NCI-H748 treated with DMSO at 0.1 percent for 48 hours (cell line): ENCODE measurements around the gene ASF1B.
"Not testable (repeated sequence)": the region's sequence is repeated elsewhere in the genome, so short reads cannot be mapped to it uniquely, and the experiment has no call there.

Experiments
- DNase-seq: peaks from one replicate; lab custom pipeline; 2025; lab: John Stamatoyannopoulos, UW

Gene ASF1B

DNA sequence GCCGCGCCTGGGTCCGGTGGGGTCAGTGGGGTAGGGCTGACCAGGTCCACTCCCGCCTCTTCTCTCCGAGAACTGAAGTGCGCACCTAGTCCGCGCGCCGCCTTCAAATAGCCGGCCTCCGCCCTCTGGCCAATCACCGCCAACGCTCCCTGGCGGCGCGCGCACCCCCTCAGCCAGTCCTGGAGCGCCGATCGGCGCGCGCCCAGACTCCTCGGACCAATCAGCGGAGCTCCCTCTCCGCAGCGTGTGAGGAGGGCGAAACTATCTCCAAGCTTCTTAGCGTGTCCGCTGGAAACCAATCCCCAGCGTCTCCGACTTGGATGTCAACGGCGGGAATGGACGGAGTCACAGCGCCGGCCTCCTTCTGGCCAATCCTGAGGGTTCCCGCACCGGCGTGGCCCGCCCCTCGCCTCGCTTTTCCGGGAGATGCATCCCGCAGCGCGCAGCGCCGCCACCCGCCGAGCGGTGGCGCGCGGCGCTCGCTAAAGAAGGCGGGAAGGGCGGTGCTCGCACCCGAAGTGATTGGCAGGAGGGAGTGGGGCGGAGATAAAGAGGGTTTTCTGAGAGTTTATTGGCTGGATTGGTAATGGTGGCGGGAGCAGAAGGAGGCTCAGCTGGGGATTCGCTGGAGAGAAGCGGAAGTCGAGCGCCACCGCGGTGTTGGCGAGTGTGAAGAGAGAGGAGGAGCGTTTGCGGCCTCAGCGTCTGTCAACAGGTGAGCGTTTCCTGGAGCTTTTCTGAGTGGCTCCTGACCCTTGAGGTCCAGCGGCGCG lies at the start of gene ASF1B:
Gene ASF1B (minus strand): TSS at position 81 of the 773 bp plus-strand sequence. CDS start 133 bp downstream, outside the sequence.
- DNase-seq, result peak; percentile 97

DNA sequence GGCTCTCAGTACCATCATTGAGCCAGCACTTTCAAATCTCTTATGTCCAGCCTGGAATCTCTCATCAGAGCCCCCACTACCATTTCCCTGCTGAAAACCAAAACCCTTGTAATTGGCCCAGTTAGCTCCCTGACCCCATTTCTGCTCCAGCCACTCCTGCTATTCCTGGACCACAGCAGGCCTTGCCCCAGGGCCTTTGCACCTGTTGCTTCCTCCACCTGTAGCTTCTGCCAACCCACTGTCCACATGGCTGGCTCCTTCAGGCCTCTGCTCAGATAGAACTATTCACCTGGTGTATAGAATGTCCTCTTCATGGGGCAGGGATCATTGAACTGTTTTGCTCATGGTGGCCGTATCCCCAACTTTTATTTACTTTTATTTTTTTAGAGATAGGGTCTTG lies 49.3 kb upstream of the ASF1B start:
- DNase-seq, result not testable (repeated sequence)

DNA sequence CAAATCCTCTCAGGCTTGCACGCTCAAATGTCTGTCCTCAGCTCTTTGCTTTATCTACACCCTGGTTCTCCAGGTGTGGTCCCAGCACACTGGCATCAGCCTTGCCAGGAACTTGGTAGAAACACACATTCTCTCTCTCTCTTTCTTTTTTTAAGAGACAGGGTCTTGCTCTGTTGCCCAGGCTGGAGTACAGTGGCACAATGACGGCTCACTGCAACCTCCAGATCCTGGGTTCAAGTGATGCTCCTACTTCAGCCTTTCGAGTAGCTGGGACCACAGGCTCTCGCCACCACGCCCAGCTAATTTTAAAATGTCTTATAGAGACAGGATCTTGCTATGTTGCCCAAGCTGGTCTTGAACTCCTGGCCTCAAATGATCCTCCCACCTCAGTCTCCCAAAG lies 48.8 kb upstream of the ASF1B start:
- no peak for DNase-seq

DNA sequence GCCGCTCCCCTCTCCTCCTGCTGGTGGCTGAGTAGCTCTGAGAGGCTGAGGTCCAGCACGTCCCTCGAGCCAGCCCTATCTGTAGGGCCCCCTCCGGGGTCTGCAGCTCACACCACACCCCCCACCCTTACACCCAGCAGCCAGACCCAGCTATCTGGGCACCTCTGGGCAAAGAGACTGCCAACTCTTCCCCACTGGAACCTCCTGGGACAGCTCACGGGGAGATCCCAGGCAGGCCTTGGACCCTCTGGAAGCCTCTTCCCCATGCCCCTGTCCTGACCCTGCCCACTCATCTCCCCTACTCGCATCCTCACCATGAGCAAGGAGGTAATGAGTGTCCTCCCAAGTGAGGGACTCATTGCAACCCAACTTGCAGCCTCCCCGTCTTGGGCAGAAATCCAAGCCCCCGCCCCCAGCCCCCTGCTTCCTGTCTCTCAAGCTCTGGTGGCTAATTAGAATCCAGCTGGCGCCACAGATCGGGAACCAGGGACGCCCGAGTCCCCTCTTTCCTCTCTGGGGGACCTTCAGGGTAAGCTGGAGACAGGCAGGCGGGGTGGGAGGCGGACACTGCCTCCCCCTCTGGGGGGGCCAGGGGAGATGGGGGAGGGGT lies 47.5 kb upstream of the ASF1B start:
- DNase-seq, result no peak

DNA sequence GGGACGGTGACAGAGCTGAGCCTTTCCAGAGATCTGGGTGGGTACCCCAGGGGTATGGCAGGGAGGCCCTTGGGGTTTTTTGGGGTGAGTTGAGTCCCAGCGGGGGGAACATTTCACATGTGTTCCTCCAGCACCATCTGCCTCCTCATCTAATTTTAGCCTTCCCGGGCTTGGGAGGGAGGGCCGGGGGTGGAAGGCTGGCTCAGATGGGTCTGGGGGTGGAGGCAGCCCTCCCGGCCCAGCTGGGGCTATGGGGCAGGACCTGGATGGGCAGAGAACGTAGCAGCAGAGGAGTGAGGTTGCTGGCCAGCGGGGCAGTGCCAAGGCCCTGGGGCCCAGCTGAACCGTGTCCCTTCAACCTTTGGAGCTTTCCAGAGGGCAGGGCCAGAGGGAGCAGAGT lies 46.1 kb upstream of the ASF1B start:
- no peak for DNase-seq

DNA sequence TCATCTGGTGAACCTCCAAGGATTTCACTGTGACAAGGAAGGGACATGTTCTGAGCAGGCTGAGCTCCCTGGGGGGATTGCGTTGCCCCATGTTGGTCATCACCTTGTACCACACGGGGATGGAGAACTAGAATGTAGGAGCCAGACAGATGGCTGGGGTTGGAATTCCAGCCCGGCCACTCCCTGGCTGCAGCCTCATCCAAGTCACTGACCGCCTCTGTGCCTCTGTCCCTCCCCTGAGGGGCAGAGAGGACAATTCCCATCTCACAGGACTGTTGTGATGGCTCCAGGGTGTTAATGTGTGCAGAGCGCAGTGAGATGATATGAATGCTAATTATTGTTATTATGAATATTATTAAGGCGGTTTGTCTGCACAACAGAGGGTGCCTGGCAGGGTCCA lies 45.5 kb upstream of the ASF1B start:
- DNase-seq, result no peak

DNA sequence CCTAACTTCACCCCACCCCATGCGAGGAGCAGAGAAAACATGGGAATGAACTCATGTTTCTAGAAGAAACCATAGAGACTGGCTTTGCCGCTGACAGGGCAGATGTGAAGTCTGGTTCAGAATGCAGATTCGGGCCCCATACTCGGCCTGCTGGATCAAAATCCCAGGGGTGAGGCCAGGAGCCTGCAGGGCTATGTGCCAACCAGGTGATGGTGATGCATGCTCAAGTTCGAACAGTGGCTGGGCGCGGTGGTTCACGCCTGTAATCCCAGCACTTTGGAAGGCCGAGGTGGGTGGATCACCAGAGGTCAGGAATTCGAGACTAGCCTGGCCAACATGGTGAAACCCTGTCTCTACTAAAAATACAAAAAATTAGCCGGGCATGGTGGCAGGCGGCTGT lies 44.8 kb upstream of the ASF1B start:
- not testable (repeated sequence) for DNase-seq

DNA sequence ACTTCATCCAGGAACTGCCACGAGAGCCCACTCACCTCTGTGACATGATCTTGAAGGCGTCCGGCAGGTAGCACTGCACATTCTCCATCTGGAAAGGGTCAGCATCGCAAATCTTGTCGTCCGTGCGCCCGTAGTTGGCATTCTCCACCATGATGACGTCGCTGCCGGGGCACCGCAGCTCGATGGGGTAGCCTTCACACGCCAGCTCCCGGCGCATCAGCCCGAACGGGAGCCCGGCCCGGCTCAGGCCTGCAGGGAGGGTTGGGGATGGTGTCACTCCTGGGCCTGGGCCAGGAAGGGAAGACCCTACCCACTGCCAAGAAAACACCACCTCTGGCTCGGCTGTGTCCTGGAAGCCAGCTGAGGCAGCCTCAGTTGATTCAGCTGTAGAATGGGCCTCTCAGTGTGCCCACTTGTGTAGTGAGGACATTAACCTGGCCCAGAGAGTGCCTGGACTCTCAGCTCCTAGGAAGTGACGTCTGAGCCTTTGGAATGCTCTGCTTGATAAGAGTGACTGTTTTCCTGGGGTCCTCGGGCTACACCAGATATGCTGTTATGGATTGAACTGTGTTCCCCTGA lies 41.2 kb upstream of the ASF1B start:
- no peak for DNase-seq

DNA sequence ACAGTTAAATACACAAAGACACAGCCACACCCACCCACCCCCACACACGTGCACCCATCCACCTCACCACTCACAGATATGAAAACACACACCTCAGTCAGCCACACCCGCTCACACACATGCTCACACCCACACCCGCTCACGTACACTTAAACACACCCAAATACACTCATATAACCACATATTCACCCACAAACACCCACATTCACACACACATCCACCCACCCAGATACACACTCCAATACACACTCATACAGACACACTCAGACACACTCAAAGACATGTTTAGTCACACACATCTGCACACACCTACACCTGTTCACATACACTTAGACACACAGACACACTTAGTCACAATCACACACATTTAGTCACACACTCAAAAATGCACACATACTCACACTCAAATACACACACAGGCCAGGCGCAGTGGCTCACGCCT lies 39.0 kb upstream of the ASF1B start:
- DNase-seq, result no peak

DNA sequence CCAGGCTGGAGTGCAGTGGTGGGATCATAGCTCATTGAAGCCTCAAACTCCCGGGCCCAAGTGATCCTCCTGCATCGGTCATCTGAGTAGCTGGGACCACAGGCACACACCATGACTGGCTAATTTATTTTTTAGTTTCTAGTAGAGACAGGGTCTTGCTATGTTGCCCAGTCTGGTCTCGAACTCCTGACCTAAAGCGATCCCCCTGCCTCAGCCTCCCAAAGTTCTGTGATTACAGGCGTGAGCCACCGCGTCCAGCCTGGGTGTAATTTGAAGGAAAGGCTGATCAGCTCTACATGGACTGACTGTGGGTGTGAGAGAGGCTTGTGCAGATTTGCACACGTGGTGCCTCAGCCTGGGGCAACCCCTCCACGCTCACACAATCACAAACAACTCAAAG lies 38.5 kb upstream of the ASF1B start:
- DNase-seq, result no peak

DNA sequence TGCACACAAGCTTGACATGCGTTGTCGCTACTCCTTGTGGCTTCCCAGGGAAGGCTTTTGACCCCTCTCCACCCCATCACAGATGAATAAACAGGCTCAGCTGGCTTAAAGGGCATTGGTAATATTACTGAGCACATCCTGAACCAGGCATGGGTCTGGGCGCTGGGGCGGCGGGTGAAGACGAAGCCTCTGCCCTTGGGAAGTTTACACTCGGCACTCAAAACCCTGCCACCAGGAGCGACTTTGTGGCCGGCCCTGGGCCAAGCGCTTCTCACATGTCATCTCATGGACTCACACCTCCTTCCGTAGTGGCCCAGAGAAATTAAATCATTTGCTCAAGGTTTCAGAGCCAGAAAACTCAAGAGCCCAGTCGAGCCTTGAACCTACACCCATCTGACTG lies 32.6 kb upstream of the ASF1B start:
- DNase-seq, result no peak

DNA sequence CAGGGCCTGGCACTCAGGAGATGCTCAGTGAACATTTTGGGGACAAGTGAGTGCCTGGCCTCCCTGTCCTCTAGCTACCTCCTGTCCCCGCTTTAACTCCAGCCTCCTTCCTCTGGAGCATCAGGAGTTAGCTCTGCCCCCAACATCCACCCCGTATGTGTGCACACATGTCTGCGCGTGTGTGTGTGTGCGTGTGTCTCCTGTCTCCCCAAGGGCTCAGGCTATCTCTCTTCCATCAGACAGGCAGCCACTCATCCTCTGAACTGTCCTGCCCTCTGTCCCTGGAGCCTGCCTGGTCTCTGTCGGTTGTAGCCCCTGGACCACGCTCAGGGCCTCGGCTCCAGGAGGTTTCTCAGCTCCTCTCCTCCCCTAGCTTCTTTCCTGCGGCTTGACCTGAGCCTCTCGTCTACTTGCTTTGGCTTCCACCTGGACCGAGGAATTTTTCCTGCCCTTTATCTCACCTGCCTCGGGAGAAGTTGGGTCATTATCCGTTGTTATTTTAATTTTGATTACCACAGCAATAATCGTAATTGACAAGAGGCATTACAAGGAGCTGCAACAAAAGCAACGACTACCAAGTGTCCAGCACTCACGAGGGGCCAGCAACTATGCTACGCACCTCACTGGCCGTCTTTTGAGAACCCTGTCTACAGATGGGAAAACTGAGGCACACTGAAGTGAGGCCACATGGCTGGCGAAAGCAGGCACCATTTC lies 32.0 kb upstream of the ASF1B start:
- DNase-seq, result no peak

DNA sequence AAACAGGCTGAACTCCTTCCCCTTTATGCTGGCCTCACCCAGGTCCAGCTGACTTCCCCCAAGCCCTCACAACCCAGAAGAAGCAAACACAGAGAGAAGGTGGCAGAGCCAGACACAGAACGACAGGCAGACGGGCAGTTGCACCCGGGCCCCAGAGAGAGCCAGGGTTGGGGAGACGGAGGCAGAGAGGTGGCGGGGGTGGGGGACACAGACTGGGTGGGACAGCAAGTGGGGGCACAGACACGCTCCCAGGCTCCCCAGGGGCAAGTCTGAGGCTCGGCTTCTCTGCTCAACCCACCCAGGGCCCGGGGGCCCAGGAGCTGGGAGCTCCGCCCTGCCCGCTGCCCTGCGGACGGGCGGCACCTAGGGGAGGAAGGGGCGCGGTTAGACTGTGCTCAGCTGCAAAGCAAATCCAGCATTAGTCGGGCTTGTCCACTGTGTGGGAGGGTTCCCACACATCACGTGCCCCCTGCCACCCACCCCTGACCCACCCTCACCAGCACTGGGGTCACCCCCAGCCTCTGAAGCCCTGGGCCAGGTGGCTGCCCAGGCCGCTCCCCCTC lies 31.3 kb upstream of the ASF1B start:
- DNase-seq, result no peak

DNA sequence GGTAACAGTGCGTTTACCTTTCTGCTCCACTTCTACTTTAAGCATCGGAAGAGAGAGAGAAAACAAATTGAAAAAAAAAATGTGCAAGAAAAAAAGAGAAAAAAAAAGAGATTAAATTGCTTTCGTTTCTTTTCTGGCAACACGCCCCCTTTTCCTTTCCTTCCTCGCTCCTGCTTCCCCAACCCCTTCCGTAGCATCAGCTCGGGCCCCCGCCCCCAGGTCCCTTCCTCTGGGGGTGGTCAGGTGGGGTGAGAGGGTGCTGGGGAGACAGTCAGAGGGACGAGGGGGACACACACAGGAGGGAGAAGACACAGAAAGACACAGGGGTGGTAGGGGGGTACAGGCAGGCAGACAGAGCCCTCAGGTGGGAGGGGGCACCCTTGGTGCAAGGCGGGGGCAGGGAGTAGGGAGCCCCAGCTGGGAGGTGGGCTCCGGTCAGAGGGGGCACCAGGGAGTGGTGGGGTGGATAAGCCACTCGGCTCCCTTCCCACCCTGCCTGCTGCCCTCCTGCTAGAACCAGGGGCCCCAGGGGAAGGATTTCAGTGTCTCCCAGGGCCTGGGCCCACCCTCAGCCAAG lies 30.7 kb upstream of the ASF1B start:
- DNase-seq, result no peak

DNA sequence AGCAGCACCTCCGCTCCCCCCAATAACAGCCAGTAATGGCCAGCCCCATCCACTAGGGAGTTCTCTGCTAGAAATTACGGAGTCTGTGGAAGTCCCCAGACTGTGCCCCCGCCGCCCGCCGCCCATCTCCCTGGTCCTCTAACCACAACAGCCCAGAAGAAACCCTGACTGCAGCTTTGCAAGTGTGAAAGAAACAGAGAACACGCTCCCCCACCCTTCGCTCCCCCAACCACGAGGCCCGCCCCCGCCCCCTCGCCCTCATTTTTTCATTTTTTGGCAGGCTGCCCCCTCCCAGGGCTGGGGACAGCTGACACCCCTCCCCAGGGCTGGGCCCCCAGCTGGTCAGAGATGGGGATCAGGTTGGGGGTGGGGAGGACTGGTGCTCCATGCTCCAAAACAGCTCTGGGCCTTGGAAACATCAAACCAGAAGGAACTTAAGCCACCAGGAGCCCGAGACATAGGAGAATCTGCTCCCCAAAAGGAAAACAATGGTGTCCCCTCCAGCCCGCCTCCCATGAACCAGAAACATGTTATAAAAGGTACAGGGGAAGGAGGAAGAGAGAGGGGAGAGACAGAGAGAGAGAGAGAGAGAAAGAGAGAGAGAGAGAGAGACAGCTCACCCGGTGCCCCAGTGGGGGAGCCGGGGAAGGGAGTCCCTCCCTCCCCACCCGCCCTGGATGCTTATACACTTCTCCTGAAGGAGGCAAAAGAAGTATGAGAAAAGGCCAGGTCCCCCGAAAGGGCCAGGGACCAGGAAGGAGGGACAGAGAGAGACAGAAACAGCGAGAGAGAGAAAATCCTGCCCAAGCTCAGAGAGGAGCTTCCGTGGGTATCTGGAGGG lies 29.8 kb upstream of the ASF1B start:
- no peak for DNase-seq

DNA sequence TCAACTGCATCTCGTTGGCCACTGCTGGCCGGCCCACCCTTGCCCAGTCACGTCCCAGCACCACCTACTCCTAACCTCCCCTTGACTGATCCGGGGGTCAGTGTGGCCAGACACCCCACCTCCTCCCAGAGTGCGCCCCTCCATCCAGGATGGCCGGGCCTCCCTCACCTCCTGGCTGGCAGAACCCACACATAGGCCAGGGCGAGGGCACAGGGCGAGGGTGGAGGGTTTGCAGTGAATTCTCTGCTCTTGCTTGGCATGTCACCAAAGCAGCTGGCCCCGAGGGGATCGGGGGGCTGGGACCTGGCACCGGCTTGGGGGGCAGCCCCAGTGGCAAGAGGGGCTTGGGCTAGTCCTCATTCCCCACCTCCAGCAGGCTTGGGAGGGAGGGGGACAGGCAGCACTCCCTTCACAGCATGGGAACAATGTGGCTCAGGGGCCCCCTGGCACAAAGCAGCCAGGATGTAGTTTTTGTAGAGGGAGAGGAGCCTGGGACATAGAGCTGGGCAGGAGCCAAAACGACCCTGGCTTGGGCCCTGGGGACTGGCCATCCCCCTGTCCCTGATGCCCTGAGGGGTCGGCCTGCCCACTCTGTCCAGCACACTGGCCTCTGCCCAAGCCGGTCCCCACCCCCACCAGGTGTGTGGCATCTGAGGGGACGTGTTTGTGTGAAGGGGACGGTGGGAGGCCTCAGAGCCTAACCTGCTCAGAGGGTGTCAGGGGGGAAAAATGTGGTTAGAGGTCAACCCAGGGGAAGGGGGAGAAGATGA lies 28.5 kb upstream of the ASF1B start:
- no peak for DNase-seq

DNA sequence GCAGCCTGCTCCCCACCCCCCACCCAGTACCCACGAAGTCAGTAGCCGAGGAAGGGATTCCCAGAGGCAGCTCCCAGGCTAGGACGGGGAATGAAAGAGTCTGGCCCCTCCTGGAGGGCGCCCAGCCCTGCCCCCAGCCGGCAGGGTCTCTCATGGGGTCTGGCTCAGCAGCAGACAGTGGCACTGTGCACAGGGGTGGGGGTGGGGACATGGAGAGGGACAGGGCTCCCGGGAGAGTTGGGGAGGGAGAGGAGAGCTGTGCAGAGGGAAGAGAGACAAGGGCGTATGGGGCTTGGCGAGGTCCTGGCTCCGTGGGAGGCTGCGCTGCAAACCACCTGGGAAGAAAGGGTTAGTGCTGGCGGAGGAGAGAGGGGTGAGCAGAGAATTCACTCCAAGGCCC lies 27.7 kb upstream of the ASF1B start:
- no peak for DNase-seq

DNA sequence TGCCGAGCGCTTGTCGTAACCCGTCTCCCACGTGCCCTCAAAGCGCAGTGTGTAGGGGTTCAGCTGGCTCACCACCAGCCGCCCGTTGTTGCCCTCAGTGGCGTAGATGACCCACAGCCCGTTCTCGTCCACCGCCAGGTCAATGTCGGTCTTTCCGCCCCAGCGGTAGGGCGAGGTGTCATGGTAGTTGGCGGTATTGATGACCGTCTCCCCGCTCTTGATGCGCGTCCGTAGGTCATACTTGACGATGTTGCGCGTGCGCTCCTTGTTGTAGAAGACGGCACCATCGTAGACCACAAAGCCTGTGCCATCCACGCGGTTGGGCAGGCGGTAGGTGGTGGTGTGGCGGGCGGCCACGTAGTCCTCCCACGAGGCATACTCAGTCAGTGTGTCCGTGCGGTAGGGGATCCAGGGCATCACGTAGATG lies 26.5 kb upstream of the ASF1B start:
- DNase-seq, result no peak

DNA sequence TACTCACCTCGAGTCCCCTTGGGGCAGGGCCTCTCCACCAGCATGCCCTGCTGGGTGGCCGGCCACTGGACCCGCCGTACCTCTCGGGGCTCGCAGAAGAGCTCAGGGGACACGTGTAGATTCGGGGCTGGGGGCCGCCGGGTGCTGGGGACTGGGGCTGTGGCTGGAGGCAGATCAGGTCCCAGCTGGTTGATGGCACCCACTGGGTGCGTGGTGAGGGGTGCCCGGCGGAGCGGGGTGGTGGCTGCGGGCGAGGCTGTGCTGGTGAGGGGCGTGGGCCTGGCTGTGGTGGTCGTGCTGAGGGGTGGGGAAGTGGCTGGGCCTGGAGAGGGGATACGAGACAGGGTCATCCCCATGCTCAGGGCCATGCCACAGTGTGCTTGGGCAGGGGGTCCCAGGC lies 24.9 kb upstream of the ASF1B start:
- no peak for DNase-seq

DNA sequence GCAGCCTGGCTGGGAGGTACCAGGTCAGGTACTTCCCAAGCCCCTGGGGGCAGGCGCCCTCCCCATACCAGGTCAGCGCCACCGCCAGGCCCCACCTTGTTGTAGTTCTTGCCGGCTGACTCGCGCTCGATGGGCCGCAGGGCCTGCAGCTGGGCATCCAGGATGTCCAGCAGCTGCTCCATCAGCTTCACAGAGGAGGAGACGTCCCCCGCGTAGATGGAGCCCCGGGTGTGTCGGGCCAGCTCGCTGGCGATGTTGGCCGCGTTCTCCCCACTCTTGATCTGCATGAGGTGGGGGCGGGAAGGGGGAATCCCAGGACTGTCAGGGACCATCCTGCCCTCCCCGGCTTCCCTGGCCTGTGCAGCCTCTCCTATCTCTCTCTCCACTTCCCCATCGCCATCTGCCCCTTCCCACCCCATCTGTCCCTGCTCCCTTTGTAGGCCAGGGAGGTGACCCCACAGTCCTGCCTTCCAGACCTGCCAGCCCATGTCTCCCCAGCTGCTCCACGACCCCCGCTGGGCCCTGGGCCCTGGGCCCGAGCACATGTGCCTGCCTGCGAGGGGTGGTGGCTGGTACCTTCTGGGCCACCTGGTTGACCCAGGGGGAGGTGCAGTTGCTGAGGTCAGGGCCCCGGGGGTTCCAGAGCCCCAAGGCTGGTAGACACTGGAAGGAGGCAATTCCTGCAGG lies 23.8 kb upstream of the ASF1B start:
- no peak for DNase-seq
